Measurements from ENCODE around the gene C6orf58.

Gene C6orf58

GRCh38 chr6:127576874-127577273 is at the start of gene C6orf58:
C6orf58 (plus strand) TSS chr6:127577174; CDS start chr6:127577186, 12 bp downstream.
- DNase-seq = no peak

- DNase-seq = no peak
These were observed 44.0 kb upstream of the C6orf58 start for GRCh38 chr6:127533011-127533410.

- no peak for DNase-seq
These were observed 43.2 kb upstream of the C6orf58 start for GRCh38 chr6:127533736-127534135.

DNA sequence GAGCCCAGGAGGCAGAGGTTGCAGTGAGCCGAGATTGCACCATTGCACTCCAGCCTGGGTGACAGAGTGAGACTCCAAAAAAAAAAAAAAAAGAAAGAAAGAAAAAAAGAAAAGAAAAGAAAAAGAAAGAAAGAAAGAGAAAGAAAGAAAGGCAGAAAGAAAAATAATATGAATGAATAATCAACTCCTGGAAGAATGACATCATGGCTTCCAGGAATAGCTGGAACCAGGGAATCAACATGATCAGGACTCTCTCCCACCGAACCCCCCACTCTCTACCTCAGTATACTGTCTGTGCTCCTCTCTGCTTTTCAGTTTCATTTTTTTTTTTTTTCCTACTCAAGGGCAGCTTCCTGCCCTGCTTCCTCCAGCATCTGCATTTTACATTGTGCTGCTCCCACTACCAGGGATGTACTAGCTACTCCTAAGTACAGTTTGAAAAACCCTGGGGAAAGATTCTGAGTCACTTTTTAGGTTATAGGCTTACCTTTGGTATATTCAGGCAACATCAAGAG is 38.2 kb upstream of the C6orf58 start:
- DNase-seq = no peak

- no peak for DNase-seq
These were observed 37.7 kb upstream of the C6orf58 start for GRCh38 chr6:127539272-127539671.

DNA sequence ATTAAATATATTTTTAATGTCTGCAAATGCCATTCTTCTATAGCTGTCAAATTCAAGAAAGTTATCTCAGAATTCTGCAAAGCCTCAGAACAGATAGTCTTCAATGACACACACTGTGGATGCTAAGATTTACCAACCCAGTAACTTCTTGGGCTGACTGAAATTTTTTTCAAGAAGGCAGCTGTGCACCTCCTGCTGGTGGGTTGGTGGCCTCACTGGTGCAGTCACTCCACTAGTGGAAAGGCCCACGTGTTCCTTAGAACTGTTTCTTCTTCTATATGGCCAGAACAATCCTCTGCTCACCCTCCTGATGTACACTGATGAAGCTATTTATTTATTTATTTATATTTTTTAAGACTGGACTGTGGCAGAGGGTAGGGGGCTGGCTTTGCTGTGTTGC is 29.8 kb upstream of the C6orf58 start:
- DNase-seq = no peak

DNA sequence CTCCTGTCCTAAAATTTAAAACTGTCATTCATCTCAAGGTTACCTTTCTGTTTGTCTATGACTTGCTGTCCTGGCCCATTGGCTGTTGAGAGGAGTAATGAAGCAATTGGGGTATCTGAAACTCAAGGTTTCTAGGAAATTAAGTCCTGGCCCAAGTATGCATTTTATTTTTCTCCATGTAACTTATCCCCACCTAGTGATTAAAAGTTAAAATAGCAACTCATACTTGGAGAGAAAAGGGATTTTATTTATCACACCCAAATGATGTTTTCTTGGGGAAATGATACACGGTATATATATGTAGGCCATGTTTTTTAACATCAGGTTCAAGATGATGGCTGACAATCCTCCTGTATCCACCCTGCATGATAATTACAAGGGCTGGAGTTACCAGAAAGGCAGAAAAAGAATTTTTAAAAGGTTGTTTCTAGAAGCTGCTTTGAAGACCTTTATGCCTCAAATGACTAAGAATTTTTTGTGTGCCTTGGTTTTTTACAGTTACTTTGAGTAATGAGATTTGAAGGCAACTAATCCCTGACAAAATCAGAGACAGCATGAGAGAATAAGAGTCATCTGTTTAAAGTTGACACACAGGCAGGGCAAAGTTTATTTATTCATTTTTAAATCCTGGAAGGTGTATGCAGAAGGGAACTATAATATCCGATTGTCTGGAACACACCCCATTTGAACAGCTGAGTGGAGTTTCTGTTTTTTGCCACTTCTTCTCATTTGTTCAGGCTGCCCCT is 28.9 kb upstream of the C6orf58 start:
- no peak for DNase-seq

- no peak for DNase-seq
These were observed 26.6 kb upstream of the C6orf58 start for GRCh38 chr6:127550403-127550802.

- DNase-seq = no peak
These were observed 22.5 kb upstream of the C6orf58 start for GRCh38 chr6:127554435-127555006.

- no peak for DNase-seq
These were observed 15.3 kb upstream of the C6orf58 start for GRCh38 chr6:127561660-127562059.

DNA sequence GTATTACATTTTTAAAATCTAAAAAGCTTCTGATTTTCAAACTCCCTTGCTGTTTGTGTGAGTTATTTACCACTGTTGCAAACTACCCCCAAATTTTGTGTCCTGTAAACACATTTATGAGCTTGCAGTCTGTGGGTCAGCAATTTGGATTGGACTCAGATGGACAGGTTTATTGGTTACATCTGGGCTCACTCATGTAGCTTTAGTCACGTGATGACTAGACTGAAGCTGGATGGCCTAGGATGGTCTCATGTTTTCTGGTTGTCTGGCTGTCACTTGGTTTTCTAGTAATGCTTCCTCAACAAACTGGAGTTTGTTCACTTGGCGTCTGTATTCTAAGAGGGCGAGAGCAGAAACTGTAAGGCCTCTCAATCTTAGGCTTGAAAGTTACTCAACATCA is 12.2 kb upstream of the C6orf58 start:
- DNase-seq = no peak

GRCh38 chr6:127566119-127566518 is 10.9 kb upstream of the C6orf58 start:
- no peak for DNase-seq

DNA sequence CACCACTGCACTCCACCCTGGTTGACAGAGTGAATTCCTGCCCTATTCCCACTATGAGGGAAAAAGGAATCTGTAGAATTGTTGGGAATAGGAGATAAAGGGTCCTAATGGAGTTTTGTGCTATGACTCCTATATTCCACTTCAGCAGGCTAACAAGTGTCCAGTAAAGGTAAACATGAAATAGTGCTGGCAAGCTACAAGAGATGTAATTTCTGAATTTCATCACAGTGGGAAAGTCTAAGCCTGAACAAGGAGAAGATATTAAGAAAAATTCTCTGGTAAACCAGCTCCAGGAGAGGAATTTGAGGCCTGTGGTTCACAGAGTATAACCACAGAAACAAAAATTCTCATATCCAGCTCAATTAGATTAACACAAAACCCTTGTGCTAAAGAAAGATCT is 10.3 kb upstream of the C6orf58 start:
- no peak for DNase-seq

- DNase-seq = no peak
These were observed 9.5 kb upstream of the C6orf58 start for GRCh38 chr6:127567476-127567875.

GRCh38 chr6:127570739-127571389 is 6.1 kb upstream of the C6orf58 start:
- no peak for DNase-seq

GRCh38 chr6:127578900-127579299 is 1.9 kb downstream of the C6orf58 start:
- no peak for DNase-seq

DNA sequence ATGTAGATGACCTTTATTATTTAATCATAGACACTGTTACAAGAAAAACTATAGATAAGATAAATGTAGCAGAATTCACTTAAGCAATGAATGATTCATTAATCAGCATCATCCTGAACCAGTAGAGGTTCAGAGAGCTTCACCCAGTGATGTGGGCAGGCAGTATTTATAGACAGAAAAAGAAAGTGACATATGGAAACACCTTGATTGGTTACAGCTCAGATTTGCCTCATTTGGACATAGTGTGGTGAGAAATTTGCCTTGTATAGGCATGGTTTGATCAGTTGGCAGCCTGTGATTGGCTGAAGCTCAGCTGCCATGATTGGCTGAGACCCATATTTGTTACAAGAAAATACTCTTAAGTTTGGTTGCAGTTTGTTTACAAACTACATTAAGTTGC is 4.6 kb downstream of the C6orf58 start:
- DNase-seq = no peak

GRCh38 chr6:127582777-127583462 is 5.9 kb downstream of the C6orf58 start:
- DNase-seq = no peak

- DNase-seq = no peak
These were observed 8.1 kb downstream of the C6orf58 start for GRCh38 chr6:127585123-127585522.

DNA sequence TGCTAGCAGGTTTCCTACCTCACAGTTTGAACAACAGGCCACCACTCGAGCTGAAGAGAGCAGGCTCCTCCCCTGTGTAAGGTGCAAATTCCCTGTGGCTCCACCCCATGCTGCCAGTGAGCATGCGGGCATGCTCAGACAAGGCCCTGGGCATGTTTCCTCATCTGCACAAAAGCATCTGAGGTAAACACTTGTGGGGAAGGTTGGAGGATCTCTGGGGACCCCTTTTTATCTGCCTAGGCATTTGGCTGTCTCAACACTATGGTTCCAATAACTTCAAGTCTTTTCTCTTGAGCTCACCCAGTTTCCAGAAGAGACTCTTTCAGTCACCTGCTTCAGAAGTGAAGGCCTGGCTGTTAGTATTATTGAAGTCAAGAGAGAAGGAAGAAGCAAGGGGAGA is 9.4 kb downstream of the C6orf58 start:
- DNase-seq = no peak

GRCh38 chr6:127587875-127588274 is 10.9 kb downstream of the C6orf58 start:
- DNase-seq = no peak

- DNase-seq = no peak
These were observed 12.2 kb downstream of the C6orf58 start for GRCh38 chr6:127589135-127589534.

- DNase-seq = no peak
These were observed 13.4 kb downstream of the C6orf58 start for GRCh38 chr6:127590344-127590743.
